K562 (cell line): Measurements from ENCODE around the gene ZNF558. TPM values are rescaled to one million over a fixed set of nuclear protein-coding genes. Genes with fewer than 3 reads are reported as not detected.

ENCODE experiments used
- ADNP ChIP-seq: fragments of 200-800 bp; sonication (Bioruptor generic); IDR thresholded peaks from 2 replicates; pipeline ENCODE4 v1.6.1; 2016; ENCODE audit warnings: missing genetic modification characterization, missing compliant biosample characterization
- ARHGAP35 ChIP-seq: fragments of 450-650 bp; IDR thresholded peaks from 2 replicates; pipeline ENCODE4 v1.6.1; 2018; ENCODE audit not compliant: partially characterized antibody
- ARID2 ChIP-seq: fragments of 450-650 bp; IDR thresholded peaks from 2 replicates; pipeline ENCODE4 v1.6.1; 2017; ENCODE audit warnings: antibody characterized with exemption, mild to moderate bottlenecking
- BRD4 ChIP-seq: fragments of 200-600 bp; sonication (generic); IDR thresholded peaks from 2 replicates; pipeline ENCODE4 v1.6.1; 2017; ENCODE audit warnings: inconsistent platforms
- CHCHD3 ChIP-seq: fragments of 250-450 bp; sonication (Bioruptor Pico); IDR thresholded peaks from 2 replicates; pipeline ENCODE4 v2.1.2; 2022; ENCODE audit warnings: mild to moderate bottlenecking
- DACH1 ChIP-seq: fragments of 450-650 bp; IDR thresholded peaks from 2 replicates; pipeline ENCODE4 v1.6.1; 2018; ENCODE audit not compliant: partially characterized antibody
- EGR1 ChIP-seq: fragments of 450-650 bp; conservative IDR thresholded peaks from 2 replicates; pipeline ENCODE4 v1.6.1; 2017; ENCODE audit warnings: mild to moderate bottlenecking
- ELF2 ChIP-seq: fragments of 250-450 bp; sonication (Bioruptor Pico); IDR thresholded peaks from 2 replicates; pipeline ENCODE4 v1.5.0; 2021; ENCODE audit warnings: mild to moderate bottlenecking
- HSF4 ChIP-seq: fragments of 250-450 bp; sonication (Bioruptor Pico); IDR thresholded peaks from 2 replicates; pipeline ENCODE4 v2.1.2; 2022; ENCODE audit warnings: mild to moderate bottlenecking, moderate library complexity, borderline replicate concordance
- JUNB ChIP-seq: fragments of 450-650 bp; formaldehyde crosslinking; conservative IDR thresholded peaks from 2 replicates; pipeline ENCODE4 v1.4.0; 2020; ENCODE audit warnings: mild to moderate bottlenecking
- KDM2B ChIP-seq: fragments of 250-450 bp; sonication (Bioruptor Pico); IDR thresholded peaks from 2 replicates; pipeline ENCODE4 v1.8.0; 2021; ENCODE audit warnings: mild to moderate bottlenecking, moderate library complexity
- MNT ChIP-seq, 2 experiments: fragments of 450-650 bp; conservative IDR thresholded peaks; 2 replicates each; pipeline ENCODE4 v1.6.1; 2017; ENCODE audit warnings: mild to moderate bottlenecking in 2 of 2, moderate library complexity in 2 of 2
- NELFE ChIP-seq: IDR thresholded peaks from 2 replicates; pipeline ENCODE4 v1.6.1; 2011; ENCODE audit warnings: mild to moderate bottlenecking; ENCODE audit not compliant: insufficient read depth, insufficient read length
- NFIX ChIP-seq: fragments of 250-450 bp; sonication (Bioruptor Pico); IDR thresholded peaks from 2 replicates; pipeline ENCODE4 v1.4.0; 2020; ENCODE audit warnings: low read depth, mild to moderate bottlenecking, moderate library complexity
- PREB ChIP-seq: sonication (generic); formaldehyde crosslinking; IDR thresholded peaks from 2 replicates; pipeline ENCODE4 v1.8.1; 2023; ENCODE audit warnings: mild to moderate bottlenecking, missing genetic modification reagents
- PYGO2 ChIP-seq: fragments of 450-650 bp; IDR thresholded peaks from 2 replicates; pipeline ENCODE4 v1.6.1; 2016; ENCODE audit warnings: mild to moderate bottlenecking, missing genetic modification characterization, moderate library complexity, missing compliant biosample characterization
- SMC3 ChIP-seq: conservative IDR thresholded peaks from 2 replicates; pipeline ENCODE4 v1.6.1; 2011; ENCODE audit warnings: low read depth, low read length, improper control_type of control experiment; ENCODE audit not compliant: insufficient read depth
- TAF1 ChIP-seq: IDR thresholded peaks from 2 replicates; pipeline ENCODE4 v1.6.1; 2011; ENCODE audit warnings: mild to moderate bottlenecking, low read length, moderate library complexity; ENCODE audit not compliant: insufficient read depth, control insufficient read depth, severe bottlenecking; ENCODE audit errors: extremely low read depth
- ZNF165 ChIP-seq: fragments of 250-450 bp; sonication (Bioruptor Pico); IDR thresholded peaks from 2 replicates; pipeline ENCODE4 v1.4.0; 2020; ENCODE audit warnings: borderline replicate concordance
- ZNF347 ChIP-seq: fragments of 450-650 bp; formaldehyde crosslinking; IDR thresholded peaks from 2 replicates; pipeline ENCODE4 v1.4.0; 2020; ENCODE audit warnings: low read depth, mild to moderate bottlenecking, moderate library complexity
- ZNF449 ChIP-seq: fragments of 250-450 bp; sonication (Bioruptor Pico); IDR thresholded peaks from 2 replicates; pipeline ENCODE4 v1.8.0; 2022; ENCODE audit warnings: moderate library complexity, mild to moderate bottlenecking, inconsistent platforms
- ZNF561 ChIP-seq: fragments of 450-650 bp; formaldehyde crosslinking; conservative IDR thresholded peaks from 2 replicates; pipeline ENCODE4 v1.4.0; 2020; ENCODE audit warnings: mild to moderate bottlenecking, moderate library complexity
- ZNF740 ChIP-seq, 3 experiments: fragments of 200-800 bp in 1 of 3; sonication (Bioruptor generic) in 1 of 3; sonication (generic) in 1 of 3; formaldehyde crosslinking in 1 of 3; IDR thresholded peaks; 2 replicates each; pipeline versions ENCODE4 v1.6.1 to v1.8.0; 2016 to 2022; ENCODE audit warnings: mild to moderate bottlenecking in 2 of 3, missing compliant biosample characterization in 2 of 3, missing genetic modification characterization in 2 of 3, missing genetic modification reagents in 1 of 3
- polyA plus RNA-seq, 8 experiments: library from polyadenylated mRNA; depleted of rRNA in 4 of 8; stranded (reverse) in 5 of 8; unstranded in 3 of 8; fragments of >200 nt; fragmentation: Nextera tagmentation in 2 of 8; fragmentation: Illumina TruSeq in 1 of 8; extraction: Ambion mirVana in 2 of 8; extraction: Trizol in 1 of 8; gene quantifications; 2 replicates each; pipeline versions ENCODE4 v1.2.1 to v1.2.3, GENCODE V29; 2011 to 2014; ENCODE audit warnings: inconsistent platforms in 1 of 8, missing spikeins in 1 of 8
- total RNA-seq, 7 experiments: library from RNA; depleted of rRNA in 6 of 7; stranded (reverse); fragments of >200 nt in 6 of 7; fragmentation: Illumina TruSeq in 2 of 7; extraction: Trizol in 2 of 7; gene quantifications; 2 replicates each; pipeline versions ENCODE4 v1.2.1 to v1.2.3, GENCODE V29; 2011 to 2021; ENCODE audit warnings: low replicate concordance in 1 of 7

The ZNF558 gene
- total and polyA plus RNA-seq, 9 of the 15 experiments (the other 6 are each of a cell fraction or from before 2014, with no cell fraction given): 5.4 to 47.6 (median 21.2) TPM

- TF ChIP-seq MNT (conservative IDR thresholded peaks at IDR 0.05) (peak; percentile 93 to 98), ADNP (tag) (no peak), ZNF561 (no peak), BRD4 (no peak), ZNF347 (CRISPR knock-in tag) (no peak), PYGO2 (tag) (no peak), JUNB (CRISPR knock-in tag) (no peak; the same call in 1 of the 2 replicates), SMC3 (0 out of 2 replicates have a peak, but pooled peaks have one; percentile 4), TAF1 (peak; percentile 69), DACH1 (peak; percentile 11), ZNF740 (CRISPR knock-in tag; IDR thresholded peaks at IDR 0.05) (peak; percentile 63; the same call in 1 of the 2 replicates), ZNF740 (tag; IDR thresholded peaks at IDR 0.05) (no peak), EGR1 (peak; percentile 61), NFIX (CRISPR knock-in tag) (no peak), NELFE (no peak), ARHGAP35 (no peak), CHCHD3 (CRISPR knock-in tag) (no peak), ELF2 (CRISPR knock-in tag) (peak; percentile 91), ZNF449 (CRISPR knock-in tag) (no peak), KDM2B (CRISPR knock-in tag) (no peak), ZNF165 (no peak), HSF4 (CRISPR knock-in tag) (no peak), PREB (no peak), ARID2 (no peak)
Observed at GRCh38 chr19:8832132-8833021, at the start of gene ZNF558, which contains the start of gene MBD3L1 (continued).
